NCI-H82 treated with DMSO at 0.1 percent for 48 hours (cell line): Measurements from ENCODE around the gene SPI1.

Experiments used
- DNase-seq: peaks from one replicate; lab custom pipeline; 2025; ENCODE audit not compliant: unreplicated experiment; lab: John Stamatoyannopoulos, UW

Gene SPI1

GRCh38 chr11:47407746-47408590 lies 29.6 kb upstream of the SPI1 start, which contains the start of gene SLC39A13:
TSS of gene SLC39A13 (plus strand) at chr11:47408590. CDS start at chr11:47410095, 1,505 bp downstream.
- DNase-seq, result peak; percentile 56

- no peak for DNase-seq
Observed at GRCh38 chr11:47406896-47407745, 28.8 kb upstream of the SPI1 start.

- peak; percentile 17 for DNase-seq
Observed at GRCh38 chr11:47403571-47403970, 25.2 kb upstream of the SPI1 start.

GRCh38 chr11:47403135-47403534 lies 24.8 kb upstream of the SPI1 start:
- DNase-seq, result no peak

GRCh38 chr11:47400768-47401279 lies 22.5 kb upstream of the SPI1 start:
- DNase-seq, result no peak

- no peak for DNase-seq
Observed at GRCh38 chr11:47399860-47400767, 21.8 kb upstream of the SPI1 start.

- DNase-seq, result no peak
Observed at GRCh38 chr11:47398551-47398950, 20.2 kb upstream of the SPI1 start.

- no peak for DNase-seq
Observed at GRCh38 chr11:47398011-47398410, 19.7 kb upstream of the SPI1 start.

- DNase-seq, result no peak
Observed at GRCh38 chr11:47396049-47396320, 17.6 kb upstream of the SPI1 start.

GRCh38 chr11:47395223-47396048 lies 17.1 kb upstream of the SPI1 start:
- no peak for DNase-seq

GRCh38 chr11:47394322-47395222 lies 16.2 kb upstream of the SPI1 start:
- DNase-seq, result no peak

GRCh38 chr11:47394050-47394321 lies 15.6 kb upstream of the SPI1 start:
- DNase-seq, result no peak

GRCh38 chr11:47393163-47394049 lies 15.1 kb upstream of the SPI1 start:
- DNase-seq, result no peak

GRCh38 chr11:47392546-47393162 lies 14.3 kb upstream of the SPI1 start:
- no peak for DNase-seq

GRCh38 chr11:47391711-47392432 lies 13.5 kb upstream of the SPI1 start:
- no peak for DNase-seq

GRCh38 chr11:47391077-47391583 lies 12.8 kb upstream of the SPI1 start:
- no peak for DNase-seq

- no peak for DNase-seq
Observed at GRCh38 chr11:47390422-47390760, 12.0 kb upstream of the SPI1 start.
